Coronary artery (tissue), 2 donors: Measurements from ENCODE around the gene FER.
A peak's percentile ranks its signal among the peaks of the same experiment; 100 is the strongest.

ENCODE experiments used
- DNase-seq: peaks from one replicate; pipeline ENCODE4 v3.0.0-alpha.2; 2017; ENCODE audit warnings: low spot score
- H3K27ac ChIP-seq, 2 donors: fragments of 200-600 bp; sonication (generic); one replicate each; pipeline ENCODE4 v1.5.1; 2016 to 2019
- H3K4me3 ChIP-seq: fragments of 200-600 bp; sonication (generic); 2 replicates; pipeline ENCODE4 v1.5.1; 2016; ENCODE audit warnings: mild to moderate bottlenecking, moderate library complexity
- CTCF ChIP-seq: fragments of 200-600 bp; sonication (generic); IDR thresholded peaks from one replicate; pipeline ENCODE4 v1.5.1; 2019; ENCODE audit warnings: antibody characterized with exemption

Gene FER

DNA sequence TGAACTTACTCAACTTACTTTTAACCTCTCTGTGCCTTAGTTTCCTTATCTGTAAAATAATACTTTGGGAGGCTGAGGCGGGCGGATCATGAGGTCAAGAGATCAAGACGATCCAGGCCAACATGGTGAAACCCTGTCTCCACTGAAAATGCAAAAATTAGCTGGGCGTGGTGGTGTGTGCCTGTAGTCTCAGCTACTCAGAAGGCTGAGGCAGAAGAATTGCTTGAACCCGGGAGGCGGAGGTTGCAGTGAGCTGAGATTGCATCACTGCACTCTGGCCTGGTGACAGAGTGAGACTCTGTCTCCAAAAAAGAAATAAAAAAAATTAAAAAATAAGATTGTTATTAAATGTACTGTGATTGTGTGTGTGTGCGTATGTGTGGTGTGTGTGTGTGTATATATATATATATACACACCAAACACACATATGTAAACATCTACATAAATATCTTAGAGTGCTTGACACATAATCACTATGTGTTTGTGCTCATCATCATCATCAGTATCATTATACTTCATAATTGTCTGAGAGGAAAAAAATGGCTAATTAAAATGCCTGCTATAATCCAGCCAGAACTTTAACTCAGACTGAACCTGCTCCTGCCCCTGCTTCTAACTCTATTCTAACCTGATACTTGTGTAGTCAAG lies 312.8 kb downstream of the FER start:
- no peak for TF ChIP-seq CTCF
- H3K27ac ChIP-seq, result peak overlapping the region in 1 of 2 donors; percentile 30
- H3K4me3 ChIP-seq, result no peak overlapping the region
- no peak for DNase-seq

- no peak for DNase-seq
- no peak overlapping the region for H3K4me3 ChIP-seq
- no peak overlapping the region for H3K27ac ChIP-seq
- TF ChIP-seq CTCF, result no peak
Observed at GRCh38 chr5:109062664-109063063, 315.0 kb downstream of the FER start.

DNA sequence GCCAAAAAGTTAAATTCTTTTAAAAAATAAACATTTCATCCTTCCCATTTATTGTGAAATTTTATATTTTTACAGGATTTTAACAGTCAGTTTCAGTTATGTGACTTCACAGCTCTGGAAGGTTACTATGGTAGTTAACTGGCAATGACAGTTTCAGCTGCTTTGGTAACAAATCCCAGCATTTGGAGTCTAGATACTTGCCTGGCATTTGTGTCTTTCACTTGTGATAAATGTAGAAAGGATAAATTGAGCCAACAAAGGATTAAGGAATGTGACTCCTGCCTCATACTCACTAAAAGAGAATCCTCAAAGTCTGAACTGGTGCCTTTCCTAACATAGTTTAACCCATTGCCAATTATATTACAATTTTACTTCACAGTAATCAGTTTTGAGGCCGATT lies 315.5 kb downstream of the FER start:
- H3K4me3 ChIP-seq, result no peak overlapping the region
- TF ChIP-seq CTCF, result no peak
- H3K27ac ChIP-seq, result no peak overlapping the region
- no peak for DNase-seq

- no peak overlapping the region for H3K27ac ChIP-seq
- no peak for DNase-seq
- TF ChIP-seq CTCF, result no peak
- no peak overlapping the region for H3K4me3 ChIP-seq
Observed at GRCh38 chr5:109076741-109077140, 329.0 kb downstream of the FER start.

DNA sequence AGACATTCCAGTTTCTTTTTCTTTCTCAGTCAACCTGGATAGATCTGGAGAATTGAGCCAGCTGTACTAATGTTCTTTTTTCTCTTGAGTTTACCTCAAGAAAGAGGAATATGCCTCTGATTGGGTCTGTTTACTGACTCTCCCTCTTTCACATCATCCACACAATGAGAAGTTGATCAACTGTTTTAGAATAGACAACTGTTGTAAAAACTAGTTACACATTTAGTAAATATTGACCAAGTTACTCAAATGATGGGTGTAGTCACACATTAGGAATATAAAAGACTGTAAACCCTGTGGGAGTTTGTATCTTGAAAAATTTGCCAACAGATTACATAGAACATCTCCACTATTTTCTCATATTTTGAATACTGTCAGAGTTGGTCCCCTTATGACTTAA lies 330.8 kb downstream of the FER start:
- Histone ChIP-seq H3K27ac (no peak overlapping the region), H3K4me3 (no peak overlapping the region)
- TF ChIP-seq CTCF, result no peak
- no peak for DNase-seq

GRCh38 chr5:109080481-109080880 lies 332.8 kb downstream of the FER start:
- no peak for DNase-seq
- no peak for TF ChIP-seq CTCF
- H3K27ac ChIP-seq, result no peak overlapping the region
- H3K4me3 ChIP-seq, result no peak overlapping the region

DNA sequence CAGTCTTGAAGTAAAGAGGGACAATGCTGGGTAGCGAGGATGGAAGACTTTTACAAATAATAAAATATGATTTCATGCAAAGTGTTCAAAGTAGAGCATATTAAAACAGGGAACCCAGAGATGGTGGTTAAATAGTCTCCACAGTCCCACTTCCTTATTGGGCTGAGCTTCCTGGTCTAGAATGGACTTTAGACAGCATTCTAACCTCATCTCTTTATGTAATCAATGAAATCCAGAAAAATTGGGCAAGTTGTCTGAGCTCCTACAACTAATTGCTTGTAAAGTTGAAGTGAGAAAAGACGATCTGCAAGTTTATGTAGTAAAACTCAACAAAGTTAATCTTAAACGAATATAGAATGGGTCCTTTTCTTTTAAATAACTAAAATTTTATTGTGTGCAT lies 333.2 kb downstream of the FER start:
- Histone ChIP-seq H3K27ac (no peak overlapping the region), H3K4me3 (no peak overlapping the region)
- no peak for TF ChIP-seq CTCF
- DNase-seq, result no peak
